HCT116 (cell line): ENCODE results near the gene ABCA9. TPM values are rescaled to one million over a fixed set of nuclear protein-coding genes. Genes with fewer than 3 reads are reported as not detected.

Experiments used
- ATAC-seq: fragments of 200-7000 bp; cut with Tn5 transposase; 2 replicates; pipeline ENCODE4 v1.9.1; 2020; ENCODE audit warnings: mild to moderate bottlenecking, moderate library complexity
- BruUV-seq: library from RNA; stranded (reverse); fragments of 400-500 nt; replicated peaks from 2 replicates; lab custom pipeline; 2021; lab: Mats Ljungman, UMichigan
- CTCF ChIA-PET: fragments of 300-600 bp; sonication (Branson Sonifier 250); formaldehyde crosslinking; loops from one replicate; lab custom pipeline; 2021; ENCODE audit warnings: antibody characterized with exemption; lab: Charles Lee
- POLR2A ChIA-PET: fragments of 300-600, 350-600 bp; sonication (Branson Sonifier 250); formaldehyde crosslinking; loops from one replicate; lab custom pipeline; 2021; ENCODE audit warnings: antibody characterized with exemption; lab: Charles Lee
- RAD21 ChIA-PET, 2 experiments: fragments of 300-600 bp; sonication (Branson Sonifier 250); formaldehyde crosslinking; loops; one replicate each; lab custom pipeline; 2023; ENCODE audit warnings: low total read pairs in 2 of 2; ENCODE audit not compliant: uncharacterized antibody in 2 of 2, unreplicated experiment in 2 of 2, low non-redundant PET in 1 of 2; lab: Charles Lee
- DNase-seq: peaks from one replicate; pipeline ENCODE4 v3.0.0-alpha.2; 2010; ENCODE audit warnings: low read depth, low spot score
- H2AFZ ChIP-seq: fragments of 200-600 bp; shearing (Covaris generic), sonication (generic); 2 replicates; pipeline ENCODE4 v1.6.1; 2017; ENCODE audit warnings: low read depth, mixed run types, mixed read lengths, antibody characterized with exemption, low read length; ENCODE audit not compliant: poor library complexity, severe bottlenecking
- H3K27ac ChIP-seq: 2 replicates; pipeline ENCODE4 v1.5.1; 2012; ENCODE audit warnings: low read depth, low read length
- H3K27me3 ChIP-seq: fragments of 200-600 bp; sonication (generic); 2 replicates; pipeline ENCODE4 v1.6.1; 2016; ENCODE audit warnings: mixed run types, low read length, mixed read lengths; ENCODE audit not compliant: insufficient read depth
- H3K36me3 ChIP-seq, 2 experiments: fragments of 200-500 bp in 1 of 2; fragments of 200-600 bp in 1 of 2; sonication (Bioruptor generic) in 1 of 2; sonication (generic) in 1 of 2; 2 replicates each; pipeline versions ENCODE4 v1.5.1 to v1.6.1; 2014 to 2016; ENCODE audit warnings: low read length in 2 of 2, inconsistent platforms in 1 of 2, mixed read lengths in 1 of 2, mixed run types in 1 of 2; ENCODE audit not compliant: insufficient read depth in 2 of 2, control insufficient read depth in 1 of 2
- H3K4me1 ChIP-seq, 2 experiments: fragments of 200-600 bp in 1 of 2; sonication (generic) in 1 of 2; 2 replicates each; pipeline versions ENCODE4 v1.5.1 to v1.6.1; 2012 to 2017; ENCODE audit warnings: low read length in 2 of 2, inconsistent platforms in 1 of 2, mild to moderate bottlenecking in 1 of 2, mixed read lengths in 1 of 2, mixed run types in 1 of 2, moderate library complexity in 1 of 2; ENCODE audit not compliant: insufficient read depth in 2 of 2, control insufficient read depth in 1 of 2
- H3K4me2 ChIP-seq: fragments of 200-600 bp; sonication (generic); 2 replicates; pipeline ENCODE4 v1.6.1; 2017; ENCODE audit warnings: mixed run types, low read length, mixed read lengths
- H3K4me3 ChIP-seq, 2 experiments: fragments of 200-600 bp in 1 of 2; sonication (generic) in 1 of 2; replicated peaks in 1 of 2; 2 replicates each; pipeline ENCODE4 v1.5.1; 2011 to 2016; ENCODE audit warnings: low read length in 2 of 2, control low read depth in 1 of 2, low read depth in 1 of 2, mild to moderate bottlenecking in 1 of 2, mixed read lengths in 1 of 2, mixed run types in 1 of 2
- H3K79me2 ChIP-seq: fragments of 200-600 bp; sonication (generic); 2 replicates; pipeline ENCODE4 v1.6.1; 2017; ENCODE audit warnings: mild to moderate bottlenecking, mixed run types, low read length, moderate library complexity, mixed read lengths; ENCODE audit not compliant: insufficient read depth
- H3K9ac ChIP-seq: fragments of 200-600 bp; sonication (generic); 2 replicates; pipeline ENCODE4 v1.6.1; 2016; ENCODE audit warnings: low read length, mixed read lengths
- H3K9me2 ChIP-seq: fragments of 200-600 bp; sonication (generic), shearing (Covaris generic); 2 replicates; pipeline ENCODE4 v1.6.1; 2017; ENCODE audit warnings: mixed run types, mild to moderate bottlenecking, moderate library complexity; ENCODE audit not compliant: insufficient read depth
- H3K9me3 ChIP-seq, 2 experiments: fragments of 200-500 bp in 1 of 2; fragments of 200-600 bp in 1 of 2; sonication (Bioruptor generic) in 1 of 2; sonication (generic) in 1 of 2; 2 replicates each; pipeline ENCODE4 v1.6.1; 2014 to 2017; ENCODE audit warnings: low read length in 2 of 2, mixed read lengths in 2 of 2, inconsistent platforms in 1 of 2, low read depth in 1 of 2, mild to moderate bottlenecking in 1 of 2, mixed run types in 1 of 2, moderate library complexity in 1 of 2; ENCODE audit not compliant: control insufficient read depth in 1 of 2, insufficient read depth in 1 of 2
- H4K20me1 ChIP-seq: fragments of 200-600 bp; sonication (generic), shearing (Covaris generic); 2 replicates; pipeline ENCODE4 v1.6.1; 2017; ENCODE audit warnings: mixed run types, mild to moderate bottlenecking, moderate library complexity; ENCODE audit not compliant: insufficient read depth
- ATF3 ChIP-seq: IDR thresholded peaks from 2 replicates; pipeline ENCODE4 v1.6.1; 2012
- CBX3 ChIP-seq: IDR thresholded peaks from 2 replicates; pipeline ENCODE4 v1.6.1; 2012; ENCODE audit warnings: low read depth
- CEBPB ChIP-seq: IDR thresholded peaks from 2 replicates; pipeline ENCODE4 v1.6.1; 2012; ENCODE audit warnings: low read depth
- EGR1 ChIP-seq: IDR thresholded peaks from 2 replicates; pipeline ENCODE4 v1.6.1; 2012; ENCODE audit warnings: low read depth
- ELF1 ChIP-seq: IDR thresholded peaks from 2 replicates; pipeline ENCODE4 v1.6.1; 2012; ENCODE audit warnings: low read depth, borderline replicate concordance
- EZH2 ChIP-seq: fragments of 200-600 bp; sonication (generic); IDR thresholded peaks from 2 replicates; pipeline ENCODE4 v1.6.1; 2017; ENCODE audit warnings: antibody characterized with exemption, mixed run types
- EZH2phosphoT487 ChIP-seq: fragments of 200-600 bp; IDR thresholded peaks from 2 replicates; pipeline ENCODE4 v1.6.1; 2018; ENCODE audit warnings: antibody characterized with exemption, borderline replicate concordance
- FOSL1 ChIP-seq: IDR thresholded peaks from 2 replicates; pipeline ENCODE4 v1.6.1; 2012; ENCODE audit warnings: low read depth
- JUND ChIP-seq: IDR thresholded peaks from 2 replicates; pipeline ENCODE4 v1.6.1; 2012
- MAX ChIP-seq: IDR thresholded peaks from 2 replicates; pipeline ENCODE4 v1.6.1; 2012
- POLR2A ChIP-seq: IDR thresholded peaks from 2 replicates; pipeline ENCODE4 v1.7.0; 2011; ENCODE audit warnings: borderline replicate concordance; ENCODE audit not compliant: insufficient read depth, insufficient read length; ENCODE audit errors: extremely low read depth
- POLR2AphosphoS5 ChIP-seq: IDR thresholded peaks from 2 replicates; pipeline ENCODE4 v1.6.1; 2011; ENCODE audit warnings: mild to moderate bottlenecking, low read depth, low read length, moderate library complexity
- REST ChIP-seq: IDR thresholded peaks from 2 replicates; pipeline ENCODE4 v1.6.1; 2012; ENCODE audit warnings: low read depth
- SIN3A ChIP-seq: IDR thresholded peaks from 2 replicates; pipeline ENCODE4 v1.6.1; 2012; ENCODE audit warnings: low read depth
- SRF ChIP-seq: IDR thresholded peaks from 2 replicates; pipeline ENCODE4 v1.6.1; 2012; ENCODE audit warnings: low read depth
- TCF7L2 ChIP-seq: IDR thresholded peaks from 2 replicates; pipeline ENCODE4 v1.7.0; 2011; ENCODE audit warnings: borderline replicate concordance, inconsistent platforms; ENCODE audit not compliant: insufficient read depth, insufficient read length; ENCODE audit errors: extremely low read depth
- YY1 ChIP-seq: IDR thresholded peaks from 2 replicates; pipeline ENCODE4 v1.6.1; 2011; ENCODE audit warnings: low read length, low read depth, moderate library complexity, mild to moderate bottlenecking; ENCODE audit not compliant: insufficient replicate concordance; ENCODE audit errors: extremely low read depth
- ZBTB33 ChIP-seq: IDR thresholded peaks from 2 replicates; pipeline ENCODE4 v1.6.1; 2011; ENCODE audit warnings: mild to moderate bottlenecking, low read length, moderate library complexity; ENCODE audit not compliant: insufficient replicate concordance; ENCODE audit errors: extremely low read depth
- ZFX ChIP-seq: fragments of 450-650 bp; IDR thresholded peaks from 2 replicates; pipeline ENCODE4 v1.6.1; 2017
- ZNF274 ChIP-seq: fragments of 200-500 bp; sonication (Bioruptor generic); IDR thresholded peaks from 2 replicates; pipeline ENCODE4 v1.6.1; 2014; ENCODE audit warnings: mild to moderate bottlenecking, low read depth, low read length, inconsistent platforms
- intact Hi-C: fragments of 100-400 bp; cut with micrococcal nuclease; formaldehyde crosslinking; loops from 2 replicates; pipeline ENCODE4 v1.10.0; 2022
- total RNA-seq: library from RNA; stranded (reverse); gene quantifications from one replicate; pipeline ENCODE4 v1.2.1, GENCODE V29; 2021; ENCODE audit not compliant: unreplicated experiment

ABCA9 gene
- total RNA-seq, 1 experiment from 2014 or later: not detected

GRCh38 chr17:69018022-69018615 is 42.6 kb downstream of the ABCA9 start:
- Histone ChIP-seq H3K9me2 (no peaks in the 10 kb centered on the region), H3K4me3 (no peak overlapping the region), H3K9ac (no peak overlapping the region), H3K79me2 (no peaks in the 10 kb centered on the region), H3K4me1 (no peaks in the 10 kb centered on the region), H3K4me2 (no peak overlapping the region), H3K9me3 (no peaks in the 10 kb centered on the region), H3K36me3 (no peaks in the 10 kb centered on the region), H3K27me3 (no peaks in the 10 kb centered on the region), H3K27ac (no peak overlapping the region), H4K20me1 (no peaks in the 10 kb centered on the region), H2AFZ (no peak overlapping the region)
- TF ChIP-seq EZH2phosphoT487 (no peak), ATF3 (no peak), POLR2AphosphoS5 (no peak), FOSL1 (no peak), ZFX (no peak), JUND (no peak), MAX (no peak), CEBPB (no peak), ELF1 (no peak), TCF7L2 (no peak), POLR2A (no peak), YY1 (no peak), ZBTB33 (no peak), CBX3 (no peak), ZNF274 (no peak), SRF (no peak), EGR1 (no peak), REST (no peak), SIN3A (no peak), EZH2 (no peak)
- RAD21 ChIA-PET: no interaction called here
- DNase-seq: no peak
- intact Hi-C loops: no loop called here
- CTCF ChIA-PET: no interaction called here
- no peak for ATAC-seq
- BruUV-seq: no TSS peak
- POLR2A ChIA-PET: no interaction called here
